H9 (cell line): ENCODE data around the gene PPP1R12B. TPM values are rescaled to one million over a fixed set of nuclear protein-coding genes. Genes with fewer than 3 reads are reported as not detected.
"Not testable (repeated sequence)": the region's sequence is repeated elsewhere in the genome, so short reads cannot be mapped to it uniquely, and the experiment has no call there.

Experiments used
- DNase-seq: peaks from one replicate; pipeline ENCODE4 v3.0.0-alpha.2; 2017
- H2AFZ ChIP-seq: one replicate; pipeline ENCODE4 v1.6.1; 2013; ENCODE audit warnings: mild to moderate bottlenecking, low read length, control low read depth, moderate library complexity
- H2AK5ac ChIP-seq: 2 replicates; pipeline ENCODE4 v1.6.1; 2013; ENCODE audit warnings: low read length, control low read depth, mixed read lengths; ENCODE audit not compliant: insufficient read length
- H2BK120ac ChIP-seq: one replicate; pipeline ENCODE4 v1.6.1; 2013; ENCODE audit warnings: low read depth, mild to moderate bottlenecking, low read length, control low read depth, inconsistent platforms; ENCODE audit not compliant: poor library complexity, severe bottlenecking
- H2BK12ac ChIP-seq: 2 replicates; pipeline ENCODE4 v1.6.1; 2013; ENCODE audit warnings: low read length, control low read depth, mixed read lengths, low read depth; ENCODE audit not compliant: insufficient read length
- H2BK15ac ChIP-seq: 2 replicates; pipeline ENCODE4 v1.6.1; 2013; ENCODE audit warnings: low read depth, low read length, control low read depth
- H2BK20ac ChIP-seq: one replicate; pipeline ENCODE4 v1.6.1; 2013; ENCODE audit warnings: low read depth, mild to moderate bottlenecking, low read length, control low read depth, inconsistent platforms; ENCODE audit not compliant: poor library complexity, severe bottlenecking
- H2BK5ac ChIP-seq: 2 replicates; pipeline ENCODE4 v1.6.1; 2013; ENCODE audit warnings: low read length, control low read depth, mixed read lengths; ENCODE audit not compliant: insufficient read length
- H3K14ac ChIP-seq: 2 replicates; pipeline ENCODE4 v1.6.1; 2013; ENCODE audit warnings: low read length, control low read depth; ENCODE audit not compliant: insufficient read depth
- H3K18ac ChIP-seq: 2 replicates; pipeline ENCODE4 v1.6.1; 2013; ENCODE audit warnings: low read depth, mild to moderate bottlenecking, mixed read lengths, low read length, control low read depth; ENCODE audit not compliant: insufficient read length
- H3K23ac ChIP-seq: 2 replicates; pipeline ENCODE4 v1.6.1; 2013; ENCODE audit warnings: low read length, control low read depth, mixed read lengths, low read depth; ENCODE audit not compliant: insufficient read length
- H3K23me2 ChIP-seq: 2 replicates; pipeline ENCODE4 v1.6.1; 2013; ENCODE audit warnings: low read depth, mild to moderate bottlenecking, mixed read lengths, low read length, control low read depth; ENCODE audit not compliant: insufficient read length, poor library complexity, severe bottlenecking
- H3K27ac ChIP-seq: 2 replicates; pipeline ENCODE4 v1.5.1; 2013; ENCODE audit warnings: low read length, control low read depth, mixed read lengths, low read depth; ENCODE audit not compliant: insufficient read length
- H3K27me3 ChIP-seq: 2 replicates; pipeline ENCODE4 v1.6.1; 2013; ENCODE audit warnings: low read length, control low read depth, inconsistent platforms; ENCODE audit not compliant: insufficient read depth
- H3K4ac ChIP-seq: 2 replicates; pipeline ENCODE4 v1.6.1; 2013; ENCODE audit warnings: low read depth, mild to moderate bottlenecking, control low read depth, inconsistent platforms, low read length, moderate library complexity
- H3K4me1 ChIP-seq: 2 replicates; pipeline ENCODE4 v1.6.1; 2013; ENCODE audit warnings: low read length, control low read depth, inconsistent platforms; ENCODE audit not compliant: insufficient read depth
- H3K4me2 ChIP-seq: 2 replicates; pipeline ENCODE4 v1.6.1; 2013; ENCODE audit warnings: low read length, control low read depth, mixed read lengths; ENCODE audit not compliant: insufficient read length, insufficient read depth
- H3K56ac ChIP-seq: 2 replicates; pipeline ENCODE4 v1.6.1; 2013; ENCODE audit warnings: low read depth, mild to moderate bottlenecking, mixed read lengths, low read length, control low read depth; ENCODE audit not compliant: insufficient read length
- H3K79me1 ChIP-seq: 2 replicates; pipeline ENCODE4 v1.6.1; 2013; ENCODE audit warnings: low read depth, mild to moderate bottlenecking, moderate library complexity, low read length, control low read depth, inconsistent platforms; ENCODE audit not compliant: insufficient read depth, poor library complexity, severe bottlenecking
- H3K79me2 ChIP-seq: 2 replicates; pipeline ENCODE4 v1.6.1; 2013; ENCODE audit warnings: low read length, control low read depth, inconsistent platforms; ENCODE audit not compliant: insufficient read depth
- H3K9ac ChIP-seq: 2 replicates; pipeline ENCODE4 v1.6.1; 2013; ENCODE audit warnings: low read length, control low read depth, mixed read lengths; ENCODE audit not compliant: insufficient read length; ENCODE audit errors: extremely low read depth
- H3K9me3 ChIP-seq: one replicate; pipeline ENCODE4 v1.6.1; 2013; ENCODE audit warnings: low read depth, low read length, inconsistent platforms; ENCODE audit not compliant: control insufficient read depth
- H3T11ph ChIP-seq: one replicate; pipeline ENCODE4 v1.6.1; 2013; ENCODE audit warnings: mild to moderate bottlenecking, low read length, control low read depth, inconsistent platforms
- H4K20me1 ChIP-seq: one replicate; pipeline ENCODE4 v1.6.1; 2013; ENCODE audit not compliant: control insufficient read depth, insufficient read length, insufficient read depth
- H4K5ac ChIP-seq: 2 replicates; pipeline ENCODE4 v1.6.1; 2013; ENCODE audit warnings: low read depth, mild to moderate bottlenecking, mixed read lengths, low read length, control low read depth; ENCODE audit not compliant: insufficient read length
- H4K8ac ChIP-seq: replicated peaks from 2 replicates; pipeline ENCODE4 v1.6.1; 2013; ENCODE audit warnings: low read length, control low read depth, mixed read lengths, low read depth; ENCODE audit not compliant: insufficient read length
- H4K91ac ChIP-seq: 2 replicates; pipeline ENCODE4 v1.6.1; 2013; ENCODE audit warnings: low read depth, mild to moderate bottlenecking, moderate library complexity, mixed read lengths, low read length, control low read depth; ENCODE audit not compliant: insufficient read length
- H3K27ac Mint-ChIP-seq, 3 experiments: 2 replicates in 2 of 3; 3 replicates in 1 of 3; pipeline ENCODE4 v1.8.0; 2020 to 2021; ENCODE audit warnings: mixed read lengths in 3 of 3, mild to moderate bottlenecking in 1 of 3, moderate library complexity in 1 of 3
- H3K27me3 Mint-ChIP-seq: 2 replicates; pipeline ENCODE4 v1.8.0; 2021; ENCODE audit warnings: low read depth, mild to moderate bottlenecking, moderate library complexity, mixed read lengths
- H3K36me3 Mint-ChIP-seq, 3 experiments: 2 replicates in 2 of 3; 3 replicates in 1 of 3; pipeline ENCODE4 v1.8.0; 2020 to 2021; ENCODE audit warnings: low read depth in 3 of 3, mixed read lengths in 3 of 3; ENCODE audit not compliant: insufficient read depth in 1 of 3
- H3K4me1 Mint-ChIP-seq, 2 experiments: 2 replicates each; pipeline ENCODE4 v1.8.0; 2020; ENCODE audit warnings: mixed read lengths in 2 of 2
- H3K4me3 Mint-ChIP-seq, 2 experiments: 2 replicates in 1 of 2; 3 replicates in 1 of 2; pipeline ENCODE4 v1.8.0; 2020 to 2021; ENCODE audit warnings: mild to moderate bottlenecking in 2 of 2, mixed read lengths in 2 of 2, moderate library complexity in 1 of 2
- H3K9me3 Mint-ChIP-seq, 2 experiments: 2 replicates in 1 of 2; 3 replicates in 1 of 2; pipeline ENCODE4 v1.8.0; 2020; ENCODE audit warnings: mild to moderate bottlenecking in 2 of 2, mixed read lengths in 2 of 2, moderate library complexity in 1 of 2
- CTCF ChIP-seq: fragments of 200-600 bp; sonication (generic); conservative IDR thresholded peaks from 3 replicates; pipeline ENCODE4 v1.8.0; 2021; ENCODE audit warnings: antibody characterized with exemption, mild to moderate bottlenecking
- WGBS: extraction: QIAGEN DNeasy Blood & Tissue Kit; methylation state at CpG from one replicate; pipeline ENCODE4 v1.1.7; 2013; ENCODE audit warnings: missing lambda C conversion rate, low lambda C conversion rate, mixed read lengths; ENCODE audit not compliant: insufficient read length; ENCODE audit errors: extremely low coverage; 5-methylcytosine and 5-hydroxymethylcytosine counted together
- total RNA-seq: library from RNA; stranded (reverse); gene quantifications from 2 replicates; pipeline ENCODE4 v1.2.1, GENCODE V29; 2021

PPP1R12B gene
- total RNA-seq, 1 experiment from 2014 or later, result 12.9 TPM

DNA sequence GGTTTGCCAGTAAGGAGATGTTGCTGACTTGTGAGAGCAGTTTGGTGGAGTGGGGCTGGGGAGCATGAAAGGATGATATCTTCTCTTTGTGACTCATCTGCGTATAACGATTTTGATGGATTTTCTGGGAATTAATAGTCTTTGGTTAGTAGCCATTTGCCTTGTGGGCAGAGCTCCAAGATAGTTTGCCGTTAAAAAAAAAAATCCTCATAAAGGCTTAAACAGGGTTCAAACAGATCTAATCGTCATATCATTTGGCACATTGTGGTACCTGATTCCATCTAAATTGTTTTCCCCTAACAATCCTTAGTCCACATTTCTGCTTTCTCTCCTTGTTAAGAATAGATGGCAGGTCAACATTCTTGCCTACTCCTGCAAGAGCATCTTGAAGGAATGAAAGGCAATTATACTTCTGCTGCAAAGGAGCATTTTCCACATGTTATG, 168.0 kb downstream of the PPP1R12B start:
- Histone ChIP-seq H2BK5ac (no peak overlapping the region), H2BK15ac (no peak overlapping the region), H3K4ac (no peak overlapping the region), H3K23me2 (no peaks in the 10 kb centered on the region), H2BK120ac (no peak overlapping the region), H3K27me3 (no peaks in the 10 kb centered on the region), H4K20me1 (no peaks in the 10 kb centered on the region), H2BK20ac (no peak overlapping the region), H2AFZ (no peak overlapping the region), H3K79me2 (no peaks in the 10 kb centered on the region), H3K9ac (no peak overlapping the region), H3K18ac (no peak overlapping the region), H3K4me1 (no peaks in the 10 kb centered on the region), H3K23ac (no peak overlapping the region), H4K5ac (no peak overlapping the region), H3K79me1 (no peaks in the 10 kb centered on the region), H3K27ac (no peak overlapping the region), H3K9me3 (no peaks in the 10 kb centered on the region), H2AK5ac (no peak overlapping the region), H3K56ac (no peak overlapping the region), H4K8ac (no peak overlapping the region), H4K91ac (no peak overlapping the region), H2BK12ac (no peak overlapping the region), H3K14ac (no peak overlapping the region), H3K4me2 (no peak overlapping the region), H3T11ph (no peak overlapping the region)
- Mint-ChIP-seq H3K36me3 (no peaks in the 10 kb centered on the region), H3K4me1 (no peaks in the 10 kb centered on the region), H3K9me3 (no peaks in the 10 kb centered on the region), H3K27me3 (no peaks in the 10 kb centered on the region), H3K27ac (no peak overlapping the region), H3K4me3 (no peak overlapping the region)
- no CpG with 5 or more reads among the region's 4 CpGs for WGBS
- DNase-seq, result no peak
- TF ChIP-seq CTCF, result no peak

GRCh38 chr1:202517146-202517545, 168.6 kb downstream of the PPP1R12B start:
- H2AFZ ChIP-seq, H3K23ac ChIP-seq, H3K4ac ChIP-seq, H4K8ac ChIP-seq, H3K4me1 ChIP-seq, H2BK120ac ChIP-seq, H3K36me3 Mint-ChIP-seq, H3K9ac ChIP-seq, H3K27ac Mint-ChIP-seq, H3K9me3 ChIP-seq, H3K56ac ChIP-seq, H4K5ac ChIP-seq, H3K14ac ChIP-seq, H3K27me3 ChIP-seq, H3K18ac ChIP-seq, H3K79me2 ChIP-seq, H3K23me2 ChIP-seq, H2AK5ac ChIP-seq, H3K4me3 Mint-ChIP-seq, H3K9me3 Mint-ChIP-seq, H2BK12ac ChIP-seq, H2BK20ac ChIP-seq, H4K20me1 ChIP-seq, H2BK5ac ChIP-seq, H3K4me2 ChIP-seq, H3T11ph ChIP-seq, H3K4me1 Mint-ChIP-seq, H3K79me1 ChIP-seq, H2BK15ac ChIP-seq, H3K27ac ChIP-seq, H4K91ac ChIP-seq, DNase-seq, H3K27me3 Mint-ChIP-seq: not testable (repeated sequence)
- no CpG with 5 or more reads among the region's 1 CpG for WGBS
